ENCODE data around the gene GADL1.

Gene GADL1

DNA sequence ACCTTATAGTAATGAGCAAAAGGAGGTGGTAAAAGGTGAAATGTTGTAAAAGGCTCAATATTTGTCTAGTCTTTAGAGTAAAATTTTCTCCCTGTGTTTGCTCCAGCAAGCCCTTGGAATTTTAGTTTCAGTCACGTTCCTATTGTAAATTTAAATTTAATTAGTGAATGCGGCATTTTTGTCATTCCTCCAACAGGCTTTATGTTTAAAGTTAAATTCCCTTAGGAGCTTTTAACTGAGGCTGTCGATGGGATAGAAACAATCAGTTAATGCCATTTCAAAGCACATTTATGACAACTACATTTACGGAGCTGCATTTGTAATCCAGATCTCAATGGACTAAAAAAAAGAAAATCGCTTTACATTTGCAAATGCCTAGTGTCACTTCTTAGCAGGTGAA lies 868 bp upstream of the GADL1 start:
- H3K36me3 ChIP-seq (replicated peaks): no peaks in the 10 kb centered on the region
- in situ Hi-C loops (cut with HindIII; ENCODE audit: low pct_ligation_motif_present, low sequenced_read_pairs): no loop called here
- TF ChIP-seq, protein P1, sequence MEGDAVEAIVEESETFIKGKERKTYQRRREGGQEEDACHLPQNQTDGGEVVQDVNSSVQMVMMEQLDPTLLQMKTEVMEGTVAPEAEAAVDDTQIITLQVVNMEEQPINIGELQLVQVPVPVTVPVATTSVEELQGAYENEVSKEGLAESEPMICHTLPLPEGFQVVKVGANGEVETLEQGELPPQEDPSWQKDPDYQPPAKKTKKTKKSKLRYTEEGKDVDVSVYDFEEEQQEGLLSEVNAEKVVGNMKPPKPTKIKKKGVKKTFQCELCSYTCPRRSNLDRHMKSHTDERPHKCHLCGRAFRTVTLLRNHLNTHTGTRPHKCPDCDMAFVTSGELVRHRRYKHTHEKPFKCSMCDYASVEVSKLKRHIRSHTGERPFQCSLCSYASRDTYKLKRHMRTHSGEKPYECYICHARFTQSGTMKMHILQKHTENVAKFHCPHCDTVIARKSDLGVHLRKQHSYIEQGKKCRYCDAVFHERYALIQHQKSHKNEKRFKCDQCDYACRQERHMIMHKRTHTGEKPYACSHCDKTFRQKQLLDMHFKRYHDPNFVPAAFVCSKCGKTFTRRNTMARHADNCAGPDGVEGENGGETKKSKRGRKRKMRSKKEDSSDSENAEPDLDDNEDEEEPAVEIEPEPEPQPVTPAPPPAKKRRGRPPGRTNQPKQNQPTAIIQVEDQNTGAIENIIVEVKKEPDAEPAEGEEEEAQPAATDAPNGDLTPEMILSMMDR (IDR thresholded peaks at IDR 0.05; ENCODE audit: low read depth, low read length, missing control alignments): no peak
- no peaks in the 10 kb centered on the region for H3K27me3 ChIP-seq (replicated peaks)
- no peak overlapping the region for H3K4me3 ChIP-seq (ENCODE audit: low read depth, low read length)
- DNase-seq: no peak
- H3K27ac ChIP-seq: no peak overlapping the region

DNA sequence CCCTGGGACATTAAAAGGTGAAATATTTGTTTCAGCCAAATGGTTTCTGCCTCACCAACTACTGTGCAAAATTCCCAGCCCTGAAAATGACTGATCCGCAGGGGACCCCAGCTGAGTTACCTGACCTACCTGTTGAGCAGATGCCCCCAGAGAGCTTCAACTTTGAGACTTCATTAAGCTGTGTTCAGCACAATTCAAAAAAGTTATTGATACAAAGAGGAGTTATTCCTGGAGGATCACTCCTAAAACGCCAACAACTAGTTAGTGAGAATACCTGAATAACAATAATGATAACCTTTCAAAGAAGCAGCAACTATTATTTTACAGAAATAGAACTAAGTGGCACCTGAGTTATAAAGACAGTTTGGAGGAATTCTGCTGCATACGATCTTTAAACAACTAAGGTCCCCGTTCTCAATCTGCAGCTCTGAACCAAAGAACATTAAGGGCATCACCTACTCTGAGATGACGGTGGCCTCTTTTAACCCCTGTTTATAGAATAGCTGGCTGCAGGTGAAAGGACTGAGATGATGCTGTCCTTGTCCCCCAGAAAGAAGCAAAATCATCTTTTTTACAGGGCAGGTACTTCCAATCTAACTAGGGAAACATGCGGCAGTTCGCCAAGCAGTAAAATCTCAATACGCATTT lies 659 bp downstream of the GADL1 start:
- TF ChIP-seq, protein P1 (IDR thresholded peaks at IDR 0.05; ENCODE audit: low read depth, low read length, missing control alignments): no peak
- no peaks in the 10 kb centered on the region for H3K27me3 ChIP-seq (replicated peaks)
- peak overlapping the region; percentile 57 for H3K4me3 ChIP-seq (ENCODE audit: low read depth, low read length)
- no peaks in the 10 kb centered on the region for H3K36me3 ChIP-seq (replicated peaks)
- no peak overlapping the region for H3K27ac ChIP-seq
- in situ Hi-C loops (cut with HindIII; ENCODE audit: low pct_ligation_motif_present, low sequenced_read_pairs): no loop called here
- DNase-seq: no peak

DNA sequence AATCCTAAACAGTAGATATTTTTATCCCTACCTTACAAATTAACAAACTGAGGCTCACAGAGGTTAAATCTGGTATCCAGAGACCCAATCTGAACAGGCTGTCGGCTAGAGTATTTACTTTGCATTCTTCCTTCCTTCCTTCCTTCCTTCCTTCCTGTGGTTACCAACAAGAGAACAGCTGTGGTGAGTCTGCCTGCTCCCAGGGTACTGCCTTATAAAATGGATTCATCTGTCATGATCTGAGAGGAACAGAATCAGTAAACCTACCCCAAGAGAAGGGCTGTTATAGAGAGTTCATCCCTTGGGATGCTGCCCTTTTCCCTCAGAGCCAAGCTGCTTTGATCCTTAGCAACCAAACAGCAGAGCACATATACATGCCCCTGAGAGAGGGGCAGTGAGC lies 3.6 kb downstream of the GADL1 start:
- Histone ChIP-seq H3K27me3 (replicated peaks) (no peaks in the 10 kb centered on the region), H3K4me3 (ENCODE audit: low read depth, low read length) (no peak overlapping the region), H3K36me3 (replicated peaks) (no peaks in the 10 kb centered on the region), H3K27ac (no peak overlapping the region)
- no peak for DNase-seq
- in situ Hi-C loops (cut with HindIII; ENCODE audit: low pct_ligation_motif_present, low sequenced_read_pairs): no loop called here
- TF ChIP-seq, protein P1 (IDR thresholded peaks at IDR 0.05; ENCODE audit: low read depth, low read length, missing control alignments): no peak

DNA sequence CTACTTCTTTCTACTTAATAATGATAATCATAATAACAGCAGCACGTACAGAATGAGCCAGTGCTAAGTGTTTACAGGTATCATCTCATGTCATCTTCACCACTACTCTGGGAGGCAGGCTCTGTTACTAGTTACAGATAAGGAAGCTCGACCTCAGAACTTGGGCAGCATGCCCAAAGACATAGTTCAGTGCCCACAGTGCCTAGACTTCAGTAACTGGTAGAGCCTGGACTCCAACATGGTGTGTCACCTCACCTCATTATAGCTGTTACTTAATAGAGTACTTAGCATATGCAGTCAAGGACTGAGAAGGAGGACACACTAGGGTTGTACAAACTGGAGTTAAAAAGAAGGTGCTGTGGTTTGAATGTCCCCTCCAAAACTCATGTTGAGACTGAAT lies 7.6 kb downstream of the GADL1 start:
- in situ Hi-C loops (cut with HindIII; ENCODE audit: low pct_ligation_motif_present, low sequenced_read_pairs): no loop called here
- H3K36me3 ChIP-seq (replicated peaks): no peaks in the 10 kb centered on the region
- TF ChIP-seq, protein P1 (IDR thresholded peaks at IDR 0.05; ENCODE audit: low read depth, low read length, missing control alignments): no peak

DNA sequence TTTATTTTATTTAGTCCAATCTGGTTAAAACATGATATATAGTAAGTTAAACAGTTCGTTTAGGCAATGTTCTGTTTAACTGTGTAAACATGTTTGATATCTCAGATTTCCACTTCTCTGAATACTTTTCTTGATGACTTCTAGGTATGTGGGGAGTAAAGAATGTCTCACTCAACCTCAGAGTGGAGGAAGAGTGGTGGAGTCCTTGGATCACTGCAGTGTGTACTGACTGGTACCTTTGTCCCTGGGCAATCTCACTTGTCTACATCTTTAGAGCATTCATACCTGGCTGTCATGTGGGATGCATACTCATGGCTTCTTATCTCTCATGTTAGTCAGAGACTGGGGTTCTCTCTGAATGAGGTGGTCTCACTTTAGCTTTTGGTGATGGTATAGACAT lies 15.6 kb downstream of the GADL1 start:
- Histone ChIP-seq H3K36me3 (replicated peaks) (no peaks in the 10 kb centered on the region), H3K4me3 (ENCODE audit: low read depth, low read length) (no peak overlapping the region), H3K27me3 (replicated peaks) (no peaks in the 10 kb centered on the region), H3K27ac (no peak overlapping the region)
- DNase-seq: no peak
- in situ Hi-C loops (cut with HindIII; ENCODE audit: low pct_ligation_motif_present, low sequenced_read_pairs): no loop called here
- TF ChIP-seq, protein P1 (IDR thresholded peaks at IDR 0.05; ENCODE audit: low read depth, low read length, missing control alignments): no peak

More for the DNA sequence above, 7.6 kb downstream of the GADL1 start:
- Histone ChIP-seq H3K27ac (no peak overlapping the region), H3K27me3 (replicated peaks) (no peaks in the 10 kb centered on the region), H3K4me3 (ENCODE audit: low read depth, low read length) (no peak overlapping the region)
- DNase-seq: no peak

DNA sequence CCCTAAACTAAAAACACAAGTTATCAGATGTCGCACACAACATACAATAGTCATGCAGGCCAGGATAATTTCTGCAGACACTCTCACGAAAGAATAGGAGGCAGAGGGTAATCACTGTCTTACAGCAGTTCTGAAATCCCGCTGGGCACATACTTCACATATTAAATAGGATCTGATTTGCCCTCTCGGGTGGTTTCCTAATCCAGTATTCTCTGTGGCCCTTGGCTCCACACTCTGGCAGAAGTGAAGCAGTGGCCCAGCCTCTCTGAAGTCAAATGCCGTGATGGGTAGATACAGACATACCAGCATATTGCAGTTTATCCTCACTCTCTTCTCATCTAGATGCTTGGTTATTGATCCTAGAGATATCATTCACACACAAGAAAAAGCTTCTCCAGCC lies 19.0 kb downstream of the GADL1 start:
- H3K36me3 ChIP-seq (replicated peaks): no peaks in the 10 kb centered on the region
- TF ChIP-seq, protein P1 (IDR thresholded peaks at IDR 0.05; ENCODE audit: low read depth, low read length, missing control alignments): no peak
- no peak overlapping the region for H3K4me3 ChIP-seq (ENCODE audit: low read depth, low read length)
- no peaks in the 10 kb centered on the region for H3K27me3 ChIP-seq (replicated peaks)
- in situ Hi-C loops (cut with HindIII; ENCODE audit: low pct_ligation_motif_present, low sequenced_read_pairs): no loop called here
- no peak for DNase-seq
- no peak overlapping the region for H3K27ac ChIP-seq
